ENCODE measurements around the gene ZBED1. TPM values are rescaled to one million over a fixed set of nuclear protein-coding genes. Genes with fewer than 3 reads are reported as not detected.
"Not testable (repeated sequence)": the region's sequence is repeated elsewhere in the genome, so short reads cannot be mapped to it uniquely, and the experiment has no call there.

The ZBED1 gene
- total RNA-seq, 2 experiments from 2014 or later, result 33.2 to 36.0 TPM

- Mint-ChIP-seq H3K4me3 (no peak overlapping the region), H3K9me3 (no peaks in the 10 kb centered on the region), H3K27ac (no peak overlapping the region), H3K36me3 (no peaks in the 10 kb centered on the region), H3K27me3 (peaks cover 2% of the 10 kb centered on the region), H3K4me1 (no peaks in the 10 kb centered on the region)
- DNase-seq, result no peak
Measured at GRCh38 chrX:2533424-2533823, 32.6 kb upstream of the ZBED1 start.

GRCh38 chrX:2526390-2526789 lies 25.6 kb upstream of the ZBED1 start:
- Mint-ChIP-seq H3K4me3 (no peak overlapping the region), H3K9me3 (no peaks in the 10 kb centered on the region), H3K27me3 (no peaks in the 10 kb centered on the region), H3K36me3 (no peaks in the 10 kb centered on the region), H3K27ac (no peak overlapping the region), H3K4me1 (peaks cover 2% of the 10 kb centered on the region)
- DNase-seq, result no peak

DNA sequence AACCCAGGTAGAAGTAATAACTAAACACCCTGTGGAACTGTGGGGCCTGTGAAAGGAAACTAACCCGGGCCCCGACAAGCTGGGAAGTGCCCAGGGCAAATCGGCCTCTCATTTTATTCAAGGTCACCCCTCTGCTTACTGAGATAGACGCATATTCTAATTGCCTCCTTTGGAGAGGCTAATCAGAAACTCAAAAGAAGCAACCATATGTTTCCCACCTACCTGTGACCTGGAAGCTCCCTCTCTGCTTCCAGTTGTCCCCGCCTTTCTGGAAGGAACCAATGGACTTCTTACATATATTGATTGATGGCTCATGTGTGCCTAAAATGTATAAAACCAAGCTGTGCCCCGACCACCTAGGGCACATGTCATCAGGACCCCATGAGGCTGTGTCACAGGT lies 23.1 kb upstream of the ZBED1 start:
- no peak for DNase-seq
- Mint-ChIP-seq H3K4me3 (no peak overlapping the region), H3K27ac (no peak overlapping the region), H3K4me1 (peaks cover 2% of the 10 kb centered on the region), H3K27me3 (no peaks in the 10 kb centered on the region), H3K9me3 (no peaks in the 10 kb centered on the region), H3K36me3 (no peaks in the 10 kb centered on the region)

- H3K4me1 Mint-ChIP-seq, result peaks cover 4% of the 10 kb centered on the region
- H3K4me3 Mint-ChIP-seq, result no peak overlapping the region
- H3K9me3 Mint-ChIP-seq, result no peaks in the 10 kb centered on the region
- no peaks in the 10 kb centered on the region for H3K36me3 Mint-ChIP-seq
- DNase-seq, result no peak
- H3K27me3 Mint-ChIP-seq, result no peaks in the 10 kb centered on the region
- H3K27ac Mint-ChIP-seq, result no peak overlapping the region
Measured at GRCh38 chrX:2521927-2522386, 21.2 kb upstream of the ZBED1 start.

DNA sequence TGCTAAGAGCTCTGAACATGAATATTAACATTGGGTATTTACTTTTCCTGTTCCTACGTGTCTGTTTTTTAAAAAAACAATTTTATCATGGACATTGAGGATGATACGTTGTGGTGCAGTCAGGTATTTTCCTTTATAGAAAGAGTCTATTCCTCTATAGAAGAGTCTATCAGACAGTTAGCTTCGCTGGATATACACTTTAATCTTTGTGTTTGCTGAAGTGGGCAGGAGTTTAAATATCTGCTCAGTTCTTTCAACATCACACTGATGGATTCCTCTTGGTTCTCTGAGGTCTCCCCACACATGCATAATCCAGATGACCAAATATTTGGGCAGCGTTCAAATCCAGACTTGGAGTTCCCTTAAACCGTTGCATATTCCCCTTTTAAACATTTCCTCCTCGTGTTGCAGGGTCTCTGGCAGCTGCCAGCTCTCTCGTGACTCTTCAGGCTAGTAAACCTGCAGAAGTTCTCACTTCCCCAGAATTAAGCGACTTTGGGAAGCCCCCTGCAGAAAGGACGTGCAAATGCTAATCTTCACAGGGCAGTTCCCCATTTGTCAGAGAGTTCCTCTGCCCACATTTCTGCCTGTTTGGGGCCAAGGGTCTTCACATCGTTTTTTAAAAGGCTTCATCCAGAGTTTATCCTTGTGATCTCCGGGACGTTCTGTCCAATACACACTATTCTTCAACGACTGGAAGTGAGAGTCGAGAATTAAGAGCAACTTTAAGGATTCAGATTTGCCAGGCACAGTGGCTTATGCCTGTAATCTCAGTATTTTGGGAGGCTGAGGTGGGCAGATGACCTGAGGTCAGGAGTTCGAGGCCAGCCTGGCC lies 20.5 kb upstream of the ZBED1 start:
- Mint-ChIP-seq H3K4me3 (no peak overlapping the region), H3K27me3 (no peaks in the 10 kb centered on the region), H3K9me3 (no peaks in the 10 kb centered on the region), H3K4me1 (peaks cover 4% of the 10 kb centered on the region), H3K36me3 (no peaks in the 10 kb centered on the region), H3K27ac (no peak overlapping the region)
- DNase-seq, result no peak

GRCh38 chrX:2520539-2520938 lies 19.8 kb upstream of the ZBED1 start:
- H3K4me3 Mint-ChIP-seq, result no peak overlapping the region
- no peak for DNase-seq
- no peak overlapping the region for H3K27ac Mint-ChIP-seq
- peaks cover 4% of the 10 kb centered on the region for H3K4me1 Mint-ChIP-seq
- H3K9me3 Mint-ChIP-seq, result no peaks in the 10 kb centered on the region
- no peaks in the 10 kb centered on the region for H3K27me3 Mint-ChIP-seq
- no peaks in the 10 kb centered on the region for H3K36me3 Mint-ChIP-seq

DNA sequence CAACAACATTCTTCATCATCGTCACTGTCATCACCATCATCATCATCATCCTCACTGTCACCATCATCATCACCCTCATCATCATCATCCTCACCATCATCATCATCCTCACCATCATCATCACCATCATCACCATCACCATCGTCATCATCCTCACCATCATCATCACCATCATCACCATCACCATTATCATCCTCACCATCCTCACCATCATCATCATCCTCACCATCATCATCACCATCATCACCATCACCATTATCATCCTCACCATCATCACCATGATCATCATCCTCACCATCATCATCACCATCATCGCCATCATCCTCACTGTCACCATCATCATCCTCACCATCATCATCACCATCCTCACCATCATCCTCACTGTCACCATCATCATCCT lies 18.9 kb upstream of the ZBED1 start:
- not testable (repeated sequence) for DNase-seq, H3K4me3 Mint-ChIP-seq, H3K36me3 Mint-ChIP-seq, H3K9me3 Mint-ChIP-seq, H3K4me1 Mint-ChIP-seq, H3K27me3 Mint-ChIP-seq, H3K27ac Mint-ChIP-seq

GRCh38 chrX:2517055-2517454 lies 16.3 kb upstream of the ZBED1 start:
- Mint-ChIP-seq H3K4me1 (peaks cover 4% of the 10 kb centered on the region), H3K4me3 (no peak overlapping the region), H3K27me3 (no peaks in the 10 kb centered on the region), H3K36me3 (no peaks in the 10 kb centered on the region), H3K27ac (no peak overlapping the region), H3K9me3 (no peaks in the 10 kb centered on the region)
- no peak for DNase-seq

- Mint-ChIP-seq H3K27ac (no peak overlapping the region), H3K27me3 (no peaks in the 10 kb centered on the region), H3K36me3 (no peaks in the 10 kb centered on the region), H3K9me3 (no peaks in the 10 kb centered on the region), H3K4me1 (peaks cover 4% of the 10 kb centered on the region), H3K4me3 (no peak overlapping the region)
- DNase-seq, result no peak
Measured at GRCh38 chrX:2516623-2517022, 15.8 kb upstream of the ZBED1 start.

- no peak overlapping the region for H3K4me3 Mint-ChIP-seq
- no peak for DNase-seq
- no peaks in the 10 kb centered on the region for H3K36me3 Mint-ChIP-seq
- no peaks in the 10 kb centered on the region for H3K27me3 Mint-ChIP-seq
- H3K4me1 Mint-ChIP-seq, result peaks cover 2% of the 10 kb centered on the region
- H3K9me3 Mint-ChIP-seq, result no peaks in the 10 kb centered on the region
- H3K27ac Mint-ChIP-seq, result no peak overlapping the region
Measured at GRCh38 chrX:2514131-2514530, 13.4 kb upstream of the ZBED1 start.

DNA sequence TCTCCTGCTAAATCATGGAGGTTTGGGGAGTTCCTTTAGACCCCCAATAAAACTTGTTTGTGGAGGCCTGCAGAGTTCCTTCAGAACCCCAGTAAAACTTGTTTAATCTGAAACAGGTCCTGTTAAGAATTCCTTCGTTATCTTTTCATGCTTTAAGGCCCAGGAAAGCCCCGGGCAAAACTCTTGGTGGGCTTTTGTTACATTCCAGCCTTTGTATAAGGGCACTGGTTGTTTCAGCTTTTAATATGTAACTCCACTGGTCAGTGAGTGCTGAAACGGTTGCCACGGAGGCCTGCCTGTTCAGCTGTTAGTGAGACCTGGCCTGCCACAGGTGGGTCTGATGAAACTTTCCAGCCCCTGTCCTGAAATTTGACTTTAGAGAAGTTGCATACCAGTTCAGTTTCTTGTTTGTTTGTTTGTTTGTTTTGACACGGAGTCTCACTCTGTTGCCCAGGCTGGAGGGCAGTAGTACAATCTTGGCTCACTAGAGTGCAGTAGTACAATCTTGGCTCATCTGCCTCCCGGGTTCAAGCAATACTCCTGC lies 12.4 kb upstream of the ZBED1 start:
- no peak overlapping the region for H3K27ac Mint-ChIP-seq
- H3K9me3 Mint-ChIP-seq, result no peaks in the 10 kb centered on the region
- no peaks in the 10 kb centered on the region for H3K27me3 Mint-ChIP-seq
- DNase-seq, result no peak
- no peak overlapping the region for H3K4me3 Mint-ChIP-seq
- H3K36me3 Mint-ChIP-seq, result no peaks in the 10 kb centered on the region
- H3K4me1 Mint-ChIP-seq, result peaks cover 2% of the 10 kb centered on the region

GRCh38 chrX:2512501-2512900 lies 11.7 kb upstream of the ZBED1 start:
- Mint-ChIP-seq H3K4me1 (no peaks in the 10 kb centered on the region), H3K4me3 (no peak overlapping the region), H3K27ac (no peak overlapping the region), H3K9me3 (no peaks in the 10 kb centered on the region), H3K36me3 (no peaks in the 10 kb centered on the region), H3K27me3 (no peaks in the 10 kb centered on the region)
- no peak for DNase-seq

GRCh38 chrX:2511326-2511725 lies 10.6 kb upstream of the ZBED1 start:
- H3K27me3 Mint-ChIP-seq, result no peaks in the 10 kb centered on the region
- no peaks in the 10 kb centered on the region for H3K9me3 Mint-ChIP-seq
- no peaks in the 10 kb centered on the region for H3K4me1 Mint-ChIP-seq
- DNase-seq, result no peak
- H3K36me3 Mint-ChIP-seq, result no peaks in the 10 kb centered on the region
- H3K4me3 Mint-ChIP-seq, result no peak overlapping the region
- H3K27ac Mint-ChIP-seq, result no peak overlapping the region

- Mint-ChIP-seq H3K27ac (no peak overlapping the region), H3K27me3 (no peaks in the 10 kb centered on the region), H3K36me3 (no peaks in the 10 kb centered on the region), H3K9me3 (no peaks in the 10 kb centered on the region), H3K4me1 (no peaks in the 10 kb centered on the region), H3K4me3 (no peak overlapping the region)
- no peak for DNase-seq
Measured at GRCh38 chrX:2508648-2509335, 8.0 kb upstream of the ZBED1 start.

DNA sequence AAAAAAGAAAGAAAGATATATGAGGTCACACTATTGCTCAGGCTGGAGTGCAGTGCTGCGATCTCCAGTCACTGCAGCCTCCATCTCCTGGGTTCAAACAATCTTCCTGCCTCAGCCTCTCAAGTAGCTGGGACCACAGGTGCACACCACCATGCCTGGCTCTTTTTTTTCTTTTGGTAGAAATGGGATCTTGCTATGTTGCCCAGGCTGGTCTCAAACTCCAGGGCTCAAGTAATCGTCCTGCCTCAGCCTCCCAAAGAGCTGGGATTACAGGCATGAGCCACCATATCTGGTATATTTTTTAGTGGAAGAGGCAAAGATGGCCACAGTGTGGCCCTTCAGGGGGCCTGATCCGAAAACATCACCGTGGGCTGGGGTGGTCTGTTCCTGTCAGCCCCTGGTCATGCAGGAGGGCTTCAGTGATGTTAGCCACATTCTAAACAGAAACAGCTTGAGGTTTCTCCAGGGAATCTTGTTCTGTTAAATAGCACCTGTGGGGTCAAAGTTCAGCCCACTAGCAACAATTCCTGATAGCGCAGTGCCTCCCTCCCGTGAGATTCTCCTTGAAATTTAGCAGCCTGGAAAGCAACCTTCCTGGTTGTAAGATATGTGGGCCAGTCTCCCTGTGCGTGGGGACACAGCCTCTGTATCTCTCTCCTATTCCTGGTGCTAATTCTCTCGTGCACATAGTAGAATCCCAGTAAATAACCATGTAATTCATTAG lies 7.3 kb upstream of the ZBED1 start:
- DNase-seq, result no peak
- H3K27me3 Mint-ChIP-seq, result no peaks in the 10 kb centered on the region
- H3K27ac Mint-ChIP-seq, result no peak overlapping the region
- no peaks in the 10 kb centered on the region for H3K4me1 Mint-ChIP-seq
- no peaks in the 10 kb centered on the region for H3K9me3 Mint-ChIP-seq
- H3K4me3 Mint-ChIP-seq, result no peak overlapping the region
- no peaks in the 10 kb centered on the region for H3K36me3 Mint-ChIP-seq
